ENCODE results near the gene DOK5. TPM values are rescaled to one million over a fixed set of nuclear protein-coding genes. Genes with fewer than 3 reads are reported as not detected.

The DOK5 gene
- total and polyA plus RNA-seq, 9 donors = 0.24 to 38.3 (median 2.4) TPM; not detected in 1

GRCh38 chr20:54680872-54681619 lies 205.7 kb downstream of the DOK5 start:
- Histone ChIP-seq H3K27ac (no peak overlapping the region), H3K27me3 (no peaks in the 10 kb centered on the region), H3K36me3 (no peaks in the 10 kb centered on the region), H3K9me3 (no peaks in the 10 kb centered on the region), H3K4me1 (ENCODE audit: insufficient read depth) (no peaks in the 10 kb centered on the region), H3K4me3 (no peak overlapping the region)
- intact Hi-C loops (cut with DNase I) = loop anchor here in 1 of 4 donors (5.0 kb wide), 1 partner anchor 1501 kb away; no protein-coding TSS in a partner anchor
- TF ChIP-seq POLR2A (IDR thresholded peaks at IDR 0.05) = no peak
- DNase-seq = peak in 4 of 5 donors; percentile 15 to 34 (median 22)
- 8 to 12% (median 9%) methylated on average over 14 of the region's 14 CpGs for WGBS, 3 donors

DNA sequence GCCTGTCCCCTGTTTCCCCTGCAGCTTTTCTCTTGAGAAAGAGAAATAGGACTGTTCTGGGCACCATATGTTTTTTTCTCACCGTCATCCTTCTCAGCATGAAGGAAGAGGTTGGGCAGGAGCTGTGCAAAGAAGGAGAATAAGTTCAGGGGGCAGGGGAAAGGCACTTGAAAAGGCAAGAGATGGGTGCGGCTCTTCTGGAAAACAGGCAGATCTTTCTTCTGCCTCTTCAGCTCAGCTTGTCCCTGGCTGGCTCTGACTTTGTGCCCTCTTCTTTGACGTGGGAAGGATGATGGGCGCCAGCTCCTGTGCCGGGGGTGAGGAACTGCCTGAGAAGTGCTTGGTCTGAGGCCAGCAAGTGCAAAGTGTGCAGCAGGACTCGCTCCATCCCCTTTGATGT lies 206.5 kb downstream of the DOK5 start:
- intact Hi-C loops (cut with DNase I) = loop anchor here in 1 of 4 donors (5.0 kb wide), 1 partner anchor 1500 kb away; no protein-coding TSS in a partner anchor
- no peaks in the 10 kb centered on the region for H3K9me3 ChIP-seq
- H3K4me1 ChIP-seq (ENCODE audit: insufficient read depth) = no peaks in the 10 kb centered on the region
- WGBS, 3 donors = 49 to 59% (median 53%) methylated on average over 6 of the region's 6 CpGs
- H3K36me3 ChIP-seq = no peaks in the 10 kb centered on the region
- TF ChIP-seq POLR2A (IDR thresholded peaks at IDR 0.05) = no peak
- TF ChIP-seq EP300 (IDR thresholded peaks at IDR 0.05) = no peak
- TF ChIP-seq CTCF (IDR thresholded peaks at IDR 0.05) = no peak
- DNase-seq = no peak
- H3K27ac ChIP-seq = no peak overlapping the region
- H3K27me3 ChIP-seq = no peaks in the 10 kb centered on the region
- no peak overlapping the region for H3K4me3 ChIP-seq

DNA sequence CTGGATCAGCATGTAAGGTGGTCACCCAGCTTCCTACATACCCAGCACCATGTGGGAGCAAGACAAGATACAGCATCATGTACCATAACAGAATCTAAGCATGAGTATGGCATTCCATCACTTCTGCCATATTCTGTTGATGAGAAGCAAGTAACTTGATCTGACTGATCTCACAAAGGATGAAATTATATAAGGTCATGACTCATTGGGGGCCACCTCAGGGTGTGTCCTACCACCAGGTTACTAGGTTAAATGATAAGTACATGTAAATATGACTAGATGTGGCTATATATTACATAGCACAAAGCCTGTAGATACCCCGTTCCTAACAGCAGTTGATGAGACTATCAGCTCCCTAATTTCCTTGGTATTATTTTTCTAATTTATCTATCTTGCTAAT lies 213.1 kb downstream of the DOK5 start:
- Histone ChIP-seq H3K27ac (no peak overlapping the region), H3K27me3 (no peaks in the 10 kb centered on the region), H3K36me3 (no peaks in the 10 kb centered on the region), H3K4me3 (no peak overlapping the region), H3K4me1 (ENCODE audit: insufficient read depth) (no peaks in the 10 kb centered on the region), H3K9me3 (no peaks in the 10 kb centered on the region)
- DNase-seq = no peak
- WGBS, 3 donors = 77 to 90% (median 87%) methylated on average over 1 of the region's 1 CpG
- intact Hi-C loops (cut with DNase I) = no loop called here
- no peak for TF ChIP-seq POLR2A (IDR thresholded peaks at IDR 0.05)
- TF ChIP-seq EP300 (IDR thresholded peaks at IDR 0.05) = no peak
- TF ChIP-seq CTCF (IDR thresholded peaks at IDR 0.05) = no peak

- no peaks in the 10 kb centered on the region for H3K27me3 ChIP-seq
- no peak overlapping the region for H3K4me3 ChIP-seq
- TF ChIP-seq CTCF (IDR thresholded peaks at IDR 0.05) (no peak), POLR2A (IDR thresholded peaks at IDR 0.05) (no peak), EP300 (IDR thresholded peaks at IDR 0.05) (no peak)
- H3K36me3 ChIP-seq = no peaks in the 10 kb centered on the region
- no peak for DNase-seq
- intact Hi-C loops (cut with DNase I) = no loop called here
- 65 to 69% (median 68%) methylated on average over 3 of the region's 3 CpGs for WGBS, 3 donors
- H3K27ac ChIP-seq = no peak overlapping the region
- no peaks in the 10 kb centered on the region for H3K4me1 ChIP-seq (ENCODE audit: insufficient read depth)
- no peaks in the 10 kb centered on the region for H3K9me3 ChIP-seq
Measured at GRCh38 chr20:54690323-54690722, 214.9 kb downstream of the DOK5 start.

DNA sequence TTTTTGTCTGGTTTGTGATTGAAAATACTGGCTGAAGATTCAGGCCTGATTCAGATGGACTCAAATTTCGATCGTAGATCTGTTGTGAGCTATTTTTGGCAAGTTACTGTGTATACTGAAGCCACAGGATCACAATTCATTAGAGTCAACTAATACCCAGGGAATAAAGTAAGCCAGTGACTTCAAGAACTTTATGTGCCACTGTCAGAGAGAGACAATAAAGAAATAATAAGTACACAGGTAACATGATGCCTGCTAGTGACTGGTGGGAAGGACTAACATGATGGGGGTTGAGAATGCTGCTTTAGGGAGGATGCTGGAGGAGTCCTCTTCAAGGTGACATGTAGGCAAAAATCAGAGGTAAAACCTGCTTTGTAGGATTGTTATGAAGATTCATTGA lies 215.9 kb downstream of the DOK5 start:
- WGBS, 3 donors = 27 to 47% (median 40%) methylated on average over 2 of the region's 2 CpGs
- Histone ChIP-seq H3K4me3 (no peak overlapping the region), H3K27me3 (no peaks in the 10 kb centered on the region), H3K27ac (no peak overlapping the region), H3K9me3 (no peaks in the 10 kb centered on the region), H3K4me1 (ENCODE audit: insufficient read depth) (no peaks in the 10 kb centered on the region), H3K36me3 (no peaks in the 10 kb centered on the region)
- intact Hi-C loops (cut with DNase I) = no loop called here
- no peak for TF ChIP-seq POLR2A (IDR thresholded peaks at IDR 0.05)
- no peak for TF ChIP-seq CTCF (IDR thresholded peaks at IDR 0.05)
- no peak for TF ChIP-seq EP300 (IDR thresholded peaks at IDR 0.05)
- DNase-seq = no peak

Data from ovary (tissue), 9 donors.